DOHH2 (cell line): Measurements from ENCODE around the gene DYNC1LI1.

Experiments used
- H3F3A ChIP-seq: fragments of 200-600 bp; sonication (generic), shearing (Covaris generic); 2 replicates; pipeline ENCODE4 v1.6.0; 2016; ENCODE audit warnings: antibody characterized with exemption, mild to moderate bottlenecking; ENCODE audit not compliant: control insufficient read depth, insufficient read depth
- H3K27ac ChIP-seq: fragments of 200-600 bp; sonication (generic); 2 replicates; pipeline ENCODE4 v1.5.1; 2014; ENCODE audit warnings: low read depth, mild to moderate bottlenecking, low read length, moderate library complexity
- H3K27me3 ChIP-seq: fragments of 200-600 bp; sonication (generic); 2 replicates; pipeline ENCODE4 v1.6.1; 2014; ENCODE audit warnings: mild to moderate bottlenecking, low read length, mixed read lengths; ENCODE audit not compliant: control insufficient read depth
- H3K36me3 ChIP-seq: fragments of 200-600 bp; sonication (generic); 2 replicates; pipeline ENCODE4 v1.6.1; 2014; ENCODE audit warnings: mild to moderate bottlenecking, low read length, moderate library complexity, mixed read lengths; ENCODE audit not compliant: control insufficient read depth
- H3K4me1 ChIP-seq: fragments of 200-600 bp; sonication (generic); 2 replicates; pipeline ENCODE4 v1.6.1; 2014; ENCODE audit warnings: mild to moderate bottlenecking, low read length, mixed read lengths; ENCODE audit not compliant: control insufficient read depth
- H3K4me2 ChIP-seq: fragments of 200-600 bp; sonication (generic); 2 replicates; pipeline ENCODE4 v1.6.0; 2014; ENCODE audit warnings: mild to moderate bottlenecking, low read length, moderate library complexity
- H3K4me3 ChIP-seq: fragments of 200-600 bp; sonication (generic); 2 replicates; pipeline ENCODE4 v1.5.1; 2014; ENCODE audit warnings: mild to moderate bottlenecking, low read length, mixed read lengths
- H3K79me2 ChIP-seq: fragments of 200-600 bp; sonication (generic); 2 replicates; pipeline ENCODE4 v1.6.1; 2014; ENCODE audit warnings: mild to moderate bottlenecking, low read length, mixed read lengths; ENCODE audit not compliant: control insufficient read depth
- H3K9me2 ChIP-seq: fragments of 200-600 bp; sonication (generic); replicated peaks from 2 replicates; pipeline ENCODE4 v1.6.1; 2014; ENCODE audit warnings: mild to moderate bottlenecking, low read length, mixed read lengths; ENCODE audit not compliant: control insufficient read depth
- H3K9me3 ChIP-seq: fragments of 200-600 bp; sonication (generic); 2 replicates; pipeline ENCODE4 v1.6.1; 2014; ENCODE audit warnings: antibody characterized with exemption, low read length, mixed read lengths; ENCODE audit not compliant: control insufficient read depth, insufficient read depth
- H4K20me1 ChIP-seq: fragments of 200-600 bp; sonication (generic); 2 replicates; pipeline ENCODE4 v1.6.0; 2014; ENCODE audit warnings: low read depth, mild to moderate bottlenecking, antibody characterized with exemption, low read length, moderate library complexity; ENCODE audit not compliant: control insufficient read depth, insufficient read depth
- EZH2phosphoT487 ChIP-seq: fragments of 200-600 bp; sonication (generic); IDR thresholded peaks from 2 replicates; pipeline ENCODE4 v1.6.1; 2017; ENCODE audit warnings: borderline replicate concordance, mild to moderate bottlenecking, antibody characterized with exemption, low read length, moderate library complexity, mixed read lengths
- TF ChIP-seq, protein P1 (sequence below): fragments of 200-600 bp; sonication (generic); IDR thresholded peaks from one replicate; pipeline ENCODE4 v1.5.1; 2014; ENCODE audit warnings: antibody characterized with exemption, mild to moderate bottlenecking, low read depth, low read length; ENCODE audit not compliant: poor library complexity, severe bottlenecking

DYNC1LI1 gene

GRCh38 chr3:32562640-32563039, 8.0 kb downstream of the DYNC1LI1 start:
- peaks cover 28% of the 10 kb centered on the region for H3K36me3 ChIP-seq
- no peak overlapping the region for H3K4me2 ChIP-seq
- no peaks in the 10 kb centered on the region for H3K27me3 ChIP-seq
- H3K79me2 ChIP-seq, result peaks cover 86% of the 10 kb centered on the region
- H3K27ac ChIP-seq, result no peak overlapping the region
- H3K9me3 ChIP-seq, result no peaks in the 10 kb centered on the region
- H3F3A ChIP-seq, result no peaks in the 10 kb centered on the region; the same call in 1 of the 2 replicates
- no peaks in the 10 kb centered on the region for H4K20me1 ChIP-seq
- TF ChIP-seq, protein P1, sequence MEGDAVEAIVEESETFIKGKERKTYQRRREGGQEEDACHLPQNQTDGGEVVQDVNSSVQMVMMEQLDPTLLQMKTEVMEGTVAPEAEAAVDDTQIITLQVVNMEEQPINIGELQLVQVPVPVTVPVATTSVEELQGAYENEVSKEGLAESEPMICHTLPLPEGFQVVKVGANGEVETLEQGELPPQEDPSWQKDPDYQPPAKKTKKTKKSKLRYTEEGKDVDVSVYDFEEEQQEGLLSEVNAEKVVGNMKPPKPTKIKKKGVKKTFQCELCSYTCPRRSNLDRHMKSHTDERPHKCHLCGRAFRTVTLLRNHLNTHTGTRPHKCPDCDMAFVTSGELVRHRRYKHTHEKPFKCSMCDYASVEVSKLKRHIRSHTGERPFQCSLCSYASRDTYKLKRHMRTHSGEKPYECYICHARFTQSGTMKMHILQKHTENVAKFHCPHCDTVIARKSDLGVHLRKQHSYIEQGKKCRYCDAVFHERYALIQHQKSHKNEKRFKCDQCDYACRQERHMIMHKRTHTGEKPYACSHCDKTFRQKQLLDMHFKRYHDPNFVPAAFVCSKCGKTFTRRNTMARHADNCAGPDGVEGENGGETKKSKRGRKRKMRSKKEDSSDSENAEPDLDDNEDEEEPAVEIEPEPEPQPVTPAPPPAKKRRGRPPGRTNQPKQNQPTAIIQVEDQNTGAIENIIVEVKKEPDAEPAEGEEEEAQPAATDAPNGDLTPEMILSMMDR, result no peak
- no peak for TF ChIP-seq EZH2phosphoT487
- no peaks in the 10 kb centered on the region for H3K9me2 ChIP-seq
- H3K4me3 ChIP-seq, result no peak overlapping the region
- H3K4me1 ChIP-seq, result no peaks in the 10 kb centered on the region

- no peaks in the 10 kb centered on the region for H3K9me2 ChIP-seq
- H3K4me3 ChIP-seq, result no peak overlapping the region
- H3K9me3 ChIP-seq, result no peaks in the 10 kb centered on the region
- H3F3A ChIP-seq, result no peaks in the 10 kb centered on the region
- H3K4me2 ChIP-seq, result no peak overlapping the region
- no peak overlapping the region for H3K27ac ChIP-seq
- H3K79me2 ChIP-seq, result peaks cover 86% of the 10 kb centered on the region
- no peaks in the 10 kb centered on the region for H3K27me3 ChIP-seq
- no peak for TF ChIP-seq EZH2phosphoT487
- TF ChIP-seq, protein P1, result no peak
- peaks cover 20% of the 10 kb centered on the region for H4K20me1 ChIP-seq
- H3K4me1 ChIP-seq, result no peaks in the 10 kb centered on the region
- H3K36me3 ChIP-seq, result peaks cover 8% of the 10 kb centered on the region; the same call in 1 of the 2 replicates
These were observed 12.9 kb downstream of the DYNC1LI1 start for GRCh38 chr3:32557640-32558352.

GRCh38 chr3:32556332-32556731, 14.3 kb downstream of the DYNC1LI1 start:
- H4K20me1 ChIP-seq, result peaks cover 27% of the 10 kb centered on the region

More at GRCh38 chr3:32556332-32556731, 14.3 kb downstream of the DYNC1LI1 start:
- Histone ChIP-seq H3K79me2 (peaks cover 88% of the 10 kb centered on the region), H3K27me3 (no peaks in the 10 kb centered on the region), H3K4me2 (no peak overlapping the region), H3K4me3 (no peak overlapping the region), H3K27ac (no peak overlapping the region), H3K36me3 (peaks cover 8% of the 10 kb centered on the region; the same call in 1 of the 2 replicates), H3F3A (peaks cover 4% of the 10 kb centered on the region), H3K9me3 (no peaks in the 10 kb centered on the region), H3K4me1 (peaks cover 12% of the 10 kb centered on the region), H3K9me2 (no peaks in the 10 kb centered on the region)
- no peak for TF ChIP-seq EZH2phosphoT487
- TF ChIP-seq, protein P1, result no peak
